Astrocyte (in vitro differentiated cells and primary cell): Measurements from ENCODE around the gene VDAC1. TPM values are rescaled to one million over a fixed set of nuclear protein-coding genes. Genes with fewer than 3 reads are reported as not detected.

Experiments
- DNase-seq: peaks from one replicate; pipeline ENCODE4 v3.0.0-alpha.2; 2010; ENCODE audit warnings: low read depth
- FAIRE-seq: peaks from 2 replicates; lab custom pipeline; 2011; peaks lifted over from hg19 to GRCh38; lab: Jason Lieb, UNC
- H2AFZ ChIP-seq: 2 replicates; pipeline ENCODE4 v1.6.0; 2012; ENCODE audit warnings: low read depth, low read length, inconsistent platforms
- H3K27ac ChIP-seq: 2 replicates; pipeline ENCODE4 v1.5.1; 2011; ENCODE audit warnings: low read depth, low read length, inconsistent platforms
- H3K27me3 ChIP-seq: 2 replicates; pipeline ENCODE4 v1.6.0; 2011; ENCODE audit warnings: low read length, inconsistent platforms; ENCODE audit not compliant: insufficient read depth
- H3K36me3 ChIP-seq: 2 replicates; pipeline ENCODE4 v1.5.1; 2011; ENCODE audit warnings: low read length, inconsistent platforms; ENCODE audit not compliant: insufficient read depth
- H3K4me1 ChIP-seq: 2 replicates; pipeline ENCODE4 v1.5.1; 2011; ENCODE audit warnings: low read length, inconsistent platforms; ENCODE audit not compliant: insufficient read depth
- H3K4me2 ChIP-seq: 2 replicates; pipeline ENCODE4 v1.6.0; 2012; ENCODE audit warnings: low read length, inconsistent platforms
- H3K4me3 ChIP-seq: 2 replicates; pipeline ENCODE4 v1.5.1; 2011; ENCODE audit warnings: low read depth, mild to moderate bottlenecking, low read length, inconsistent platforms; ENCODE audit not compliant: insufficient read depth
- H3K79me2 ChIP-seq: 2 replicates; pipeline ENCODE4 v1.6.0; 2012; ENCODE audit warnings: mild to moderate bottlenecking, low read length, inconsistent platforms; ENCODE audit not compliant: insufficient read depth
- H3K9ac ChIP-seq: 2 replicates; pipeline ENCODE4 v1.6.0; 2012; ENCODE audit warnings: mild to moderate bottlenecking, low read length, inconsistent platforms
- H3K9me3 ChIP-seq: 2 replicates; pipeline ENCODE4 v1.5.1; 2012; ENCODE audit warnings: low read depth, mild to moderate bottlenecking, low read length, inconsistent platforms; ENCODE audit not compliant: insufficient read depth
- H4K20me1 ChIP-seq: 2 replicates; pipeline ENCODE4 v1.6.0; 2012; ENCODE audit warnings: low read length, inconsistent platforms; ENCODE audit not compliant: insufficient read depth
- H3K27ac Mint-ChIP-seq: one replicate; pipeline ENCODE4 v1.8.0; 2021; ENCODE audit warnings: mild to moderate bottlenecking, mixed read lengths; ENCODE audit not compliant: unreplicated experiment
- H3K27me3 Mint-ChIP-seq: one replicate; pipeline ENCODE4 v1.8.0; 2021; ENCODE audit warnings: low read depth, mixed read lengths; ENCODE audit not compliant: unreplicated experiment
- H3K36me3 Mint-ChIP-seq: one replicate; pipeline ENCODE4 v1.8.0; 2021; ENCODE audit warnings: low read depth, mixed read lengths; ENCODE audit not compliant: unreplicated experiment
- H3K4me1 Mint-ChIP-seq: one replicate; pipeline ENCODE4 v1.8.0; 2021; ENCODE audit warnings: low read depth, mixed read lengths; ENCODE audit not compliant: unreplicated experiment
- H3K4me3 Mint-ChIP-seq: one replicate; pipeline ENCODE4 v1.8.0; 2021; ENCODE audit warnings: mild to moderate bottlenecking, moderate library complexity, mixed read lengths; ENCODE audit not compliant: unreplicated experiment
- H3K9me3 Mint-ChIP-seq: one replicate; pipeline ENCODE4 v1.8.0; 2021; ENCODE audit warnings: mild to moderate bottlenecking, mixed read lengths; ENCODE audit not compliant: unreplicated experiment
- CTCF ChIP-seq: IDR thresholded peaks from 2 replicates; pipeline ENCODE4 v1.5.1; 2011; ENCODE audit warnings: low read depth, mild to moderate bottlenecking, inconsistent platforms, low read length, moderate library complexity; ENCODE audit not compliant: insufficient read depth
- EZH2 ChIP-seq: IDR thresholded peaks from 2 replicates; pipeline ENCODE4 v1.6.1; 2012; ENCODE audit warnings: mild to moderate bottlenecking, low read length, inconsistent platforms; ENCODE audit not compliant: insufficient read depth
- total RNA-seq: library from RNA; stranded (reverse); gene quantifications from 2 replicates; pipeline ENCODE4 v1.2.1, GENCODE V29; 2021

VDAC1 gene
- total RNA-seq, 1 donor from 2014 or later = 364 TPM

- no peaks in the 10 kb centered on the region for H3K9me3 ChIP-seq
- H3K79me2 ChIP-seq = no peaks in the 10 kb centered on the region
- no peaks in the 10 kb centered on the region for H4K20me1 ChIP-seq
- Mint-ChIP-seq H3K27ac (no peak overlapping the region), H3K4me1 (no peaks in the 10 kb centered on the region), H3K36me3 (no peaks in the 10 kb centered on the region), H3K4me3 (no peak overlapping the region), H3K27me3 (peaks cover 8% of the 10 kb centered on the region), H3K9me3 (peaks cover 6% of the 10 kb centered on the region)
- no peaks in the 10 kb centered on the region for H3K36me3 ChIP-seq
- H3K4me3 ChIP-seq = no peak overlapping the region
- TF ChIP-seq CTCF (no peak), EZH2 (no peak)
- H3K4me2 ChIP-seq = no peak overlapping the region
- H3K27me3 ChIP-seq = no peaks in the 10 kb centered on the region
- DNase-seq = peak; percentile 22
- no peak for FAIRE-seq
- no peak overlapping the region for H3K9ac ChIP-seq
- no peak overlapping the region for H3K27ac ChIP-seq
- peaks cover 11% of the 10 kb centered on the region for H3K4me1 ChIP-seq
- H2AFZ ChIP-seq = no peak overlapping the region
These were observed 71.6 kb downstream of the VDAC1 start for GRCh38 chr5:133933169-133933509.

GRCh38 chr5:133932441-133933168, 72.2 kb downstream of the VDAC1 start:
- no peak overlapping the region for H3K9ac ChIP-seq
- peaks cover 6% of the 10 kb centered on the region for H3K9me3 Mint-ChIP-seq
- no peak overlapping the region for H3K4me2 ChIP-seq
- no peaks in the 10 kb centered on the region for H3K36me3 Mint-ChIP-seq
- H3K27me3 Mint-ChIP-seq = peaks cover 8% of the 10 kb centered on the region
- no peaks in the 10 kb centered on the region for H3K79me2 ChIP-seq
- H3K9me3 ChIP-seq = no peaks in the 10 kb centered on the region
- H3K27me3 ChIP-seq = no peaks in the 10 kb centered on the region
- no peaks in the 10 kb centered on the region for H3K36me3 ChIP-seq
- no peak for FAIRE-seq
- no peak overlapping the region for H3K4me3 ChIP-seq
- H4K20me1 ChIP-seq = no peaks in the 10 kb centered on the region
- H2AFZ ChIP-seq = no peak overlapping the region
- H3K27ac ChIP-seq = no peak overlapping the region
- no peak overlapping the region for H3K27ac Mint-ChIP-seq
- H3K4me1 ChIP-seq = peaks cover 11% of the 10 kb centered on the region
- no peaks in the 10 kb centered on the region for H3K4me1 Mint-ChIP-seq
- no peak overlapping the region for H3K4me3 Mint-ChIP-seq
- TF ChIP-seq EZH2 (no peak), CTCF (no peak)
- DNase-seq = no peak

GRCh38 chr5:133931546-133931945, 73.2 kb downstream of the VDAC1 start:
- Histone ChIP-seq H3K27me3 (no peaks in the 10 kb centered on the region), H3K27ac (no peak overlapping the region), H3K79me2 (no peaks in the 10 kb centered on the region), H3K36me3 (no peaks in the 10 kb centered on the region), H3K4me2 (no peak overlapping the region), H2AFZ (no peak overlapping the region), H3K4me3 (no peak overlapping the region), H3K4me1 (peaks cover 22% of the 10 kb centered on the region), H3K9me3 (no peaks in the 10 kb centered on the region), H4K20me1 (no peaks in the 10 kb centered on the region), H3K9ac (no peak overlapping the region)
- peaks cover 6% of the 10 kb centered on the region for H3K4me1 Mint-ChIP-seq
- peaks cover 3% of the 10 kb centered on the region for H3K9me3 Mint-ChIP-seq
- FAIRE-seq (no peak), DNase-seq (no peak)
- H3K4me3 Mint-ChIP-seq = no peak overlapping the region
- H3K36me3 Mint-ChIP-seq = no peaks in the 10 kb centered on the region
- no peak overlapping the region for H3K27ac Mint-ChIP-seq
- H3K27me3 Mint-ChIP-seq = peaks cover 8% of the 10 kb centered on the region
- TF ChIP-seq EZH2 (no peak), CTCF (no peak)
